ENCODE data around the gene KDM6B. TPM values are rescaled to one million over a fixed set of nuclear protein-coding genes. Genes with fewer than 3 reads are reported as not detected.

The KDM6B gene
- total and polyA plus RNA-seq, 4 donors, result 2.5 to 11.5 (median 3.3) TPM

- peaks cover 0 to 20% (median 12%) of the 10 kb centered on the region in 4 donors for H3K4me1 ChIP-seq (ENCODE audit: control insufficient read depth in 4 of 4, insufficient read depth in 4 of 4, low read length in 3 of 4)
- 86% methylated on average over 34 of the region's 34 CpGs for WGBS
- H3K36me3 ChIP-seq (ENCODE audit: control insufficient read depth in 4 of 4, insufficient read depth in 3 of 4, low read depth in 1 of 4, low read length in 3 of 4), result peaks cover 13 to 42% (median 21%) of the 10 kb centered on the region in 4 donors
- TF ChIP-seq FOXA2 (IDR thresholded peaks at IDR 0.05) (no peak), SP1 (IDR thresholded peaks at IDR 0.05) (no peak), NR2F2 (IDR thresholded peaks at IDR 0.05) (no peak), YY1 (IDR thresholded peaks at IDR 0.05) (no peak)
- no peak for DNase-seq (ENCODE audit: low spot score)
- H3K9me3 ChIP-seq (ENCODE audit: control insufficient read depth in 4 of 4, low read length in 3 of 4), result no peaks in the 10 kb centered on the region
- no peak overlapping the region for H3K9ac ChIP-seq (ENCODE audit: low read depth in 1 of 2, low read length in 2 of 2)
- H3K27ac ChIP-seq (ENCODE audit: low read depth in 1 of 2, low read length in 2 of 2), result no peak overlapping the region
- H3K27me3 ChIP-seq (ENCODE audit: control insufficient read depth in 4 of 4, insufficient read depth in 4 of 4, low read length in 3 of 4), result no peaks in the 10 kb centered on the region
- H3K4me3 ChIP-seq (ENCODE audit: low read depth in 1 of 3, low read length in 3 of 3), result no peak overlapping the region
These were observed 13.0 kb downstream of the KDM6B start for GRCh38 chr17:7846765-7847661.

- Histone ChIP-seq H3K4me1 (ENCODE audit: control insufficient read depth in 4 of 4, insufficient read depth in 4 of 4, low read length in 3 of 4) (peaks cover 0 to 18% (median 12%) of the 10 kb centered on the region in 4 donors), H3K36me3 (ENCODE audit: control insufficient read depth in 4 of 4, insufficient read depth in 3 of 4, low read depth in 1 of 4, low read length in 3 of 4) (peaks cover 20 to 54% (median 29%) of the 10 kb centered on the region in 4 donors), H3K27ac (ENCODE audit: low read depth in 1 of 2, low read length in 2 of 2) (no peak overlapping the region), H3K9me3 (ENCODE audit: control insufficient read depth in 4 of 4, low read length in 3 of 4) (no peaks in the 10 kb centered on the region), H3K4me3 (ENCODE audit: low read depth in 1 of 3, low read length in 3 of 3) (no peak overlapping the region), H3K27me3 (ENCODE audit: control insufficient read depth in 4 of 4, insufficient read depth in 4 of 4, low read length in 3 of 4) (no peaks in the 10 kb centered on the region), H3K9ac (ENCODE audit: low read depth in 1 of 2, low read length in 2 of 2) (no peak overlapping the region)
- no peak for DNase-seq (ENCODE audit: low spot score)
- WGBS, result 87% methylated on average over 20 of the region's 20 CpGs
- TF ChIP-seq SP1 (IDR thresholded peaks at IDR 0.05) (no peak), NR2F2 (IDR thresholded peaks at IDR 0.05) (no peak), RAD21 (IDR thresholded peaks at IDR 0.05) (no peak), REST (IDR thresholded peaks at IDR 0.05) (no peak), ATF3 (IDR thresholded peaks at IDR 0.05) (no peak), MAX (IDR thresholded peaks at IDR 0.05) (no peak), FOXA2 (IDR thresholded peaks at IDR 0.05) (no peak)
These were observed 14.1 kb downstream of the KDM6B start for GRCh38 chr17:7848131-7848579.

- Histone ChIP-seq H3K27ac (ENCODE audit: low read depth in 1 of 2, low read length in 2 of 2) (no peak overlapping the region), H3K4me3 (ENCODE audit: low read depth in 1 of 3, low read length in 3 of 3) (no peak overlapping the region), H3K9me3 (ENCODE audit: control insufficient read depth in 4 of 4, low read length in 3 of 4) (no peaks in the 10 kb centered on the region), H3K36me3 (ENCODE audit: control insufficient read depth in 4 of 4, insufficient read depth in 3 of 4, low read depth in 1 of 4, low read length in 3 of 4) (peaks cover 21 to 54% (median 30%) of the 10 kb centered on the region in 4 donors), H3K27me3 (ENCODE audit: control insufficient read depth in 4 of 4, insufficient read depth in 4 of 4, low read length in 3 of 4) (no peaks in the 10 kb centered on the region), H3K9ac (ENCODE audit: low read depth in 1 of 2, low read length in 2 of 2) (no peak overlapping the region), H3K4me1 (ENCODE audit: control insufficient read depth in 4 of 4, insufficient read depth in 4 of 4, low read length in 3 of 4) (peaks cover 0 to 17% (median 12%) of the 10 kb centered on the region in 4 donors)
- DNase-seq (ENCODE audit: low spot score), result no peak
- 95% methylated on average over 21 of the region's 21 CpGs for WGBS
- TF ChIP-seq RXRA (IDR thresholded peaks at IDR 0.05), result no peak
- no peak for TF ChIP-seq MAX (IDR thresholded peaks at IDR 0.05)
- no peak for TF ChIP-seq CTCF (IDR thresholded peaks at IDR 0.05; ENCODE audit: low read depth, low read length, missing input control)
- TF ChIP-seq EGR1 (IDR thresholded peaks at IDR 0.05; ENCODE audit: low read depth in 2 of 2), result no peak
- no peak for TF ChIP-seq RAD21 (IDR thresholded peaks at IDR 0.05)
- TF ChIP-seq YY1 (IDR thresholded peaks at IDR 0.05), result no peak
- no peak for TF ChIP-seq HNF4G (IDR thresholded peaks at IDR 0.05)
- TF ChIP-seq JUND (IDR thresholded peaks at IDR 0.05), result no peak
- TF ChIP-seq FOXA2 (IDR thresholded peaks at IDR 0.05), result no peak
- TF ChIP-seq TAF1 (conservative IDR thresholded peaks at IDR 0.05), result no peak
- no peak for TF ChIP-seq HNF4A (conservative IDR thresholded peaks at IDR 0.05)
- TF ChIP-seq NR2F2 (IDR thresholded peaks at IDR 0.05), result no peak
- TF ChIP-seq SP1 (IDR thresholded peaks at IDR 0.05), result no peak
- TF ChIP-seq ATF3 (IDR thresholded peaks at IDR 0.05), result no peak
These were observed 14.7 kb downstream of the KDM6B start for GRCh38 chr17:7848739-7849129.

Measured in liver (tissue), 9 donors.